Islet precursor cell (in vitro differentiated cells): Measurements from ENCODE around the gene PIP.
"Not testable (repeated sequence)": the region's sequence is repeated elsewhere in the genome, so short reads cannot be mapped to it uniquely, and the experiment has no call there.

Experiments used
- DNase-seq: peaks from one replicate; pipeline ENCODE4 v3.0.0-alpha.2; 2018

Gene PIP

GRCh38 chr7:143131781-143132180 is at the start of gene PIP:
Gene PIP, plus strand, starts transcription at chr7:143132077. Its CDS starts 40 bp downstream, at chr7:143132117.
- no peak for DNase-seq

GRCh38 chr7:143085109-143085508 is 46.8 kb upstream of the PIP start:
- no peak for DNase-seq

GRCh38 chr7:143085610-143086009 is 46.3 kb upstream of the PIP start:
- not testable (repeated sequence) for DNase-seq

- DNase-seq = not testable (repeated sequence)
Observed at GRCh38 chr7:143088549-143089231, 43.2 kb upstream of the PIP start.

GRCh38 chr7:143096146-143096545 is 35.7 kb upstream of the PIP start:
- no peak for DNase-seq

- not testable (repeated sequence) for DNase-seq
Observed at GRCh38 chr7:143099579-143099978, 32.3 kb upstream of the PIP start.

GRCh38 chr7:143104759-143105158 is 27.1 kb upstream of the PIP start:
- DNase-seq = no peak

- DNase-seq = not testable (repeated sequence)
Observed at GRCh38 chr7:143108019-143108418, 23.9 kb upstream of the PIP start.

GRCh38 chr7:143117395-143117794 is 14.5 kb upstream of the PIP start:
- no peak for DNase-seq

GRCh38 chr7:143120691-143121405 is 11.0 kb upstream of the PIP start:
- no peak for DNase-seq

GRCh38 chr7:143123326-143123725 is 8.6 kb upstream of the PIP start:
- DNase-seq = not testable (repeated sequence)

GRCh38 chr7:143126146-143126545 is 5.7 kb upstream of the PIP start:
- DNase-seq = no peak

GRCh38 chr7:143129051-143129450 is 2.8 kb upstream of the PIP start:
- no peak for DNase-seq

- no peak for DNase-seq
Observed at GRCh38 chr7:143129477-143129876, 2.4 kb upstream of the PIP start.

GRCh38 chr7:143130541-143130940 is 1.3 kb upstream of the PIP start:
- DNase-seq = no peak

- no peak for DNase-seq
Observed at GRCh38 chr7:143147070-143147469, 15.2 kb downstream of the PIP start.

GRCh38 chr7:143148050-143148449 is 16.2 kb downstream of the PIP start:
- no peak for DNase-seq

GRCh38 chr7:143148651-143149050 is 16.8 kb downstream of the PIP start:
- no peak for DNase-seq

GRCh38 chr7:143150696-143151095 is 18.8 kb downstream of the PIP start:
- not testable (repeated sequence) for DNase-seq

- DNase-seq = not testable (repeated sequence)
Observed at GRCh38 chr7:143158617-143159016, 26.7 kb downstream of the PIP start.

- no peak for DNase-seq
Observed at GRCh38 chr7:143171697-143172096, 39.8 kb downstream of the PIP start.

- no peak for DNase-seq
Observed at GRCh38 chr7:143172354-143172753, 40.5 kb downstream of the PIP start.

GRCh38 chr7:143176128-143176527 is 44.3 kb downstream of the PIP start:
- no peak for DNase-seq

GRCh38 chr7:143177374-143178119 is 45.7 kb downstream of the PIP start:
- DNase-seq = no peak
